H9 (cell line): ENCODE measurements around the gene TSPAN5. TPM values are rescaled to one million over a fixed set of nuclear protein-coding genes. Genes with fewer than 3 reads are reported as not detected.

Experiments
- DNase-seq: peaks from one replicate; pipeline ENCODE4 v3.0.0-alpha.2; 2017
- H2AFZ ChIP-seq: one replicate; pipeline ENCODE4 v1.6.1; 2013; ENCODE audit warnings: mild to moderate bottlenecking, low read length, control low read depth, moderate library complexity
- H2AK5ac ChIP-seq: 2 replicates; pipeline ENCODE4 v1.6.1; 2013; ENCODE audit warnings: low read length, control low read depth, mixed read lengths; ENCODE audit not compliant: insufficient read length
- H2BK120ac ChIP-seq: one replicate; pipeline ENCODE4 v1.6.1; 2013; ENCODE audit warnings: low read depth, mild to moderate bottlenecking, low read length, control low read depth, inconsistent platforms; ENCODE audit not compliant: poor library complexity, severe bottlenecking
- H2BK12ac ChIP-seq: 2 replicates; pipeline ENCODE4 v1.6.1; 2013; ENCODE audit warnings: low read length, control low read depth, mixed read lengths, low read depth; ENCODE audit not compliant: insufficient read length
- H2BK15ac ChIP-seq: 2 replicates; pipeline ENCODE4 v1.6.1; 2013; ENCODE audit warnings: low read depth, low read length, control low read depth
- H2BK20ac ChIP-seq: one replicate; pipeline ENCODE4 v1.6.1; 2013; ENCODE audit warnings: low read depth, mild to moderate bottlenecking, low read length, control low read depth, inconsistent platforms; ENCODE audit not compliant: poor library complexity, severe bottlenecking
- H2BK5ac ChIP-seq: 2 replicates; pipeline ENCODE4 v1.6.1; 2013; ENCODE audit warnings: low read length, control low read depth, mixed read lengths; ENCODE audit not compliant: insufficient read length
- H3K14ac ChIP-seq: 2 replicates; pipeline ENCODE4 v1.6.1; 2013; ENCODE audit warnings: low read length, control low read depth; ENCODE audit not compliant: insufficient read depth
- H3K18ac ChIP-seq: 2 replicates; pipeline ENCODE4 v1.6.1; 2013; ENCODE audit warnings: low read depth, mild to moderate bottlenecking, mixed read lengths, low read length, control low read depth; ENCODE audit not compliant: insufficient read length
- H3K23ac ChIP-seq: 2 replicates; pipeline ENCODE4 v1.6.1; 2013; ENCODE audit warnings: low read length, control low read depth, mixed read lengths, low read depth; ENCODE audit not compliant: insufficient read length
- H3K23me2 ChIP-seq: 2 replicates; pipeline ENCODE4 v1.6.1; 2013; ENCODE audit warnings: low read depth, mild to moderate bottlenecking, mixed read lengths, low read length, control low read depth; ENCODE audit not compliant: insufficient read length, poor library complexity, severe bottlenecking
- H3K27ac ChIP-seq: 2 replicates; pipeline ENCODE4 v1.5.1; 2013; ENCODE audit warnings: low read length, control low read depth, mixed read lengths, low read depth; ENCODE audit not compliant: insufficient read length
- H3K27me3 ChIP-seq: 2 replicates; pipeline ENCODE4 v1.6.1; 2013; ENCODE audit warnings: low read length, control low read depth, inconsistent platforms; ENCODE audit not compliant: insufficient read depth
- H3K4ac ChIP-seq: 2 replicates; pipeline ENCODE4 v1.6.1; 2013; ENCODE audit warnings: low read depth, mild to moderate bottlenecking, control low read depth, inconsistent platforms, low read length, moderate library complexity
- H3K4me1 ChIP-seq: 2 replicates; pipeline ENCODE4 v1.6.1; 2013; ENCODE audit warnings: low read length, control low read depth, inconsistent platforms; ENCODE audit not compliant: insufficient read depth
- H3K4me2 ChIP-seq: 2 replicates; pipeline ENCODE4 v1.6.1; 2013; ENCODE audit warnings: low read length, control low read depth, mixed read lengths; ENCODE audit not compliant: insufficient read length, insufficient read depth
- H3K56ac ChIP-seq: 2 replicates; pipeline ENCODE4 v1.6.1; 2013; ENCODE audit warnings: low read depth, mild to moderate bottlenecking, mixed read lengths, low read length, control low read depth; ENCODE audit not compliant: insufficient read length
- H3K79me1 ChIP-seq: 2 replicates; pipeline ENCODE4 v1.6.1; 2013; ENCODE audit warnings: low read depth, mild to moderate bottlenecking, moderate library complexity, low read length, control low read depth, inconsistent platforms; ENCODE audit not compliant: insufficient read depth, poor library complexity, severe bottlenecking
- H3K79me2 ChIP-seq: 2 replicates; pipeline ENCODE4 v1.6.1; 2013; ENCODE audit warnings: low read length, control low read depth, inconsistent platforms; ENCODE audit not compliant: insufficient read depth
- H3K9ac ChIP-seq: 2 replicates; pipeline ENCODE4 v1.6.1; 2013; ENCODE audit warnings: low read length, control low read depth, mixed read lengths; ENCODE audit not compliant: insufficient read length; ENCODE audit errors: extremely low read depth
- H3K9me3 ChIP-seq: one replicate; pipeline ENCODE4 v1.6.1; 2013; ENCODE audit warnings: low read depth, low read length, inconsistent platforms; ENCODE audit not compliant: control insufficient read depth
- H3T11ph ChIP-seq: one replicate; pipeline ENCODE4 v1.6.1; 2013; ENCODE audit warnings: mild to moderate bottlenecking, low read length, control low read depth, inconsistent platforms
- H4K20me1 ChIP-seq: one replicate; pipeline ENCODE4 v1.6.1; 2013; ENCODE audit not compliant: control insufficient read depth, insufficient read length, insufficient read depth
- H4K5ac ChIP-seq: 2 replicates; pipeline ENCODE4 v1.6.1; 2013; ENCODE audit warnings: low read depth, mild to moderate bottlenecking, mixed read lengths, low read length, control low read depth; ENCODE audit not compliant: insufficient read length
- H4K8ac ChIP-seq: replicated peaks from 2 replicates; pipeline ENCODE4 v1.6.1; 2013; ENCODE audit warnings: low read length, control low read depth, mixed read lengths, low read depth; ENCODE audit not compliant: insufficient read length
- H4K91ac ChIP-seq: 2 replicates; pipeline ENCODE4 v1.6.1; 2013; ENCODE audit warnings: low read depth, mild to moderate bottlenecking, moderate library complexity, mixed read lengths, low read length, control low read depth; ENCODE audit not compliant: insufficient read length
- H3K27ac Mint-ChIP-seq, 3 experiments: 2 replicates in 2 of 3; 3 replicates in 1 of 3; pipeline ENCODE4 v1.8.0; 2020 to 2021; ENCODE audit warnings: mixed read lengths in 3 of 3, mild to moderate bottlenecking in 1 of 3, moderate library complexity in 1 of 3
- H3K27me3 Mint-ChIP-seq: 2 replicates; pipeline ENCODE4 v1.8.0; 2021; ENCODE audit warnings: low read depth, mild to moderate bottlenecking, moderate library complexity, mixed read lengths
- H3K36me3 Mint-ChIP-seq, 3 experiments: 2 replicates in 2 of 3; 3 replicates in 1 of 3; pipeline ENCODE4 v1.8.0; 2020 to 2021; ENCODE audit warnings: low read depth in 3 of 3, mixed read lengths in 3 of 3; ENCODE audit not compliant: insufficient read depth in 1 of 3
- H3K4me1 Mint-ChIP-seq, 2 experiments: 2 replicates each; pipeline ENCODE4 v1.8.0; 2020; ENCODE audit warnings: mixed read lengths in 2 of 2
- H3K4me3 Mint-ChIP-seq, 2 experiments: 2 replicates in 1 of 2; 3 replicates in 1 of 2; pipeline ENCODE4 v1.8.0; 2020 to 2021; ENCODE audit warnings: mild to moderate bottlenecking in 2 of 2, mixed read lengths in 2 of 2, moderate library complexity in 1 of 2
- H3K9me3 Mint-ChIP-seq, 2 experiments: 2 replicates in 1 of 2; 3 replicates in 1 of 2; pipeline ENCODE4 v1.8.0; 2020; ENCODE audit warnings: mild to moderate bottlenecking in 2 of 2, mixed read lengths in 2 of 2, moderate library complexity in 1 of 2
- WGBS: extraction: QIAGEN DNeasy Blood & Tissue Kit; methylation state at CpG from one replicate; pipeline ENCODE4 v1.1.7; 2013; ENCODE audit warnings: missing lambda C conversion rate, low lambda C conversion rate, mixed read lengths; ENCODE audit not compliant: insufficient read length; ENCODE audit errors: extremely low coverage; 5-methylcytosine and 5-hydroxymethylcytosine counted together
- total RNA-seq: library from RNA; stranded (reverse); gene quantifications from 2 replicates; pipeline ENCODE4 v1.2.1, GENCODE V29; 2021
- TF ChIP-seq, protein P1 (sequence below): fragments of 200-600 bp; sonication (generic); conservative IDR thresholded peaks from 3 replicates; pipeline ENCODE4 v1.8.0; 2021; ENCODE audit warnings: antibody characterized with exemption, mild to moderate bottlenecking

The TSPAN5 gene
- total RNA-seq, 1 experiment from 2014 or later: 7.0 TPM

DNA sequence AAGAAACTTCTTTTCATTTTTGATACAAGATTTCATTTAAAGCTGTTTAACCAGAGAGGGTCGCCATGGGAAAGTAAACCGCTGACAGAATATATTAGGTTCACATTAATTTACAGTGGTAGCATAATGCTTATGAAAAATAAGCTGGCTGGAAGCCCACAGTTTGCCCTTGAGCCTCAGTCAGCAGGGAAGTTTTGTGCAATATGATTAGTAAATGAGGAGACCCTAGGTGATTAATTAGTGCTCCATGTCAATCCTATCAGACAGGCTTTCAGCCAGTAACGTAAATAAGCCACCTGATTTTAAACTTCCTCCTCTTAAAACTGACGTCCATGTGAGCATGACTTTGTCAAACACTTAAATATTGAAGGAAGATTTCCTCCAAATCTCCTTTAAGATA is 134.2 kb downstream of the TSPAN5 start:
- H3K4me1 Mint-ChIP-seq: peaks cover 8 to 11% of the 10 kb centered on the region in 2 experiments
- no peak overlapping the region for H2AK5ac ChIP-seq

More for the DNA sequence above, 134.2 kb downstream of the TSPAN5 start:
- Histone ChIP-seq H3K9ac (no peak overlapping the region), H3K27ac (no peak overlapping the region), H3K14ac (no peak overlapping the region), H2BK12ac (no peak overlapping the region), H2AFZ (no peak overlapping the region), H3K27me3 (no peaks in the 10 kb centered on the region), H2BK20ac (no peak overlapping the region), H3K18ac (no peak overlapping the region), H2BK120ac (no peak overlapping the region), H3T11ph (no peak overlapping the region), H3K4ac (no peak overlapping the region), H4K5ac (no peak overlapping the region), H4K8ac (no peak overlapping the region), H3K23me2 (no peaks in the 10 kb centered on the region), H4K91ac (no peak overlapping the region), H3K9me3 (no peaks in the 10 kb centered on the region), H3K4me1 (no peaks in the 10 kb centered on the region; the same call in 1 of the 2 replicates), H2BK15ac (no peak overlapping the region), H2BK5ac (no peak overlapping the region), H3K79me1 (peaks cover 2% of the 10 kb centered on the region), H3K4me2 (no peak overlapping the region), H3K23ac (no peak overlapping the region), H3K56ac (no peak overlapping the region), H3K79me2 (no peaks in the 10 kb centered on the region), H4K20me1 (no peaks in the 10 kb centered on the region)
- no CpG with 5 or more reads among the region's 4 CpGs for WGBS
- no peak overlapping the region; a peak in 1 of 7 replicates for H3K27ac Mint-ChIP-seq
- no peak for DNase-seq
- no peaks in the 10 kb centered on the region for H3K36me3 Mint-ChIP-seq
- H3K4me3 Mint-ChIP-seq: no peak overlapping the region
- TF ChIP-seq, protein P1, sequence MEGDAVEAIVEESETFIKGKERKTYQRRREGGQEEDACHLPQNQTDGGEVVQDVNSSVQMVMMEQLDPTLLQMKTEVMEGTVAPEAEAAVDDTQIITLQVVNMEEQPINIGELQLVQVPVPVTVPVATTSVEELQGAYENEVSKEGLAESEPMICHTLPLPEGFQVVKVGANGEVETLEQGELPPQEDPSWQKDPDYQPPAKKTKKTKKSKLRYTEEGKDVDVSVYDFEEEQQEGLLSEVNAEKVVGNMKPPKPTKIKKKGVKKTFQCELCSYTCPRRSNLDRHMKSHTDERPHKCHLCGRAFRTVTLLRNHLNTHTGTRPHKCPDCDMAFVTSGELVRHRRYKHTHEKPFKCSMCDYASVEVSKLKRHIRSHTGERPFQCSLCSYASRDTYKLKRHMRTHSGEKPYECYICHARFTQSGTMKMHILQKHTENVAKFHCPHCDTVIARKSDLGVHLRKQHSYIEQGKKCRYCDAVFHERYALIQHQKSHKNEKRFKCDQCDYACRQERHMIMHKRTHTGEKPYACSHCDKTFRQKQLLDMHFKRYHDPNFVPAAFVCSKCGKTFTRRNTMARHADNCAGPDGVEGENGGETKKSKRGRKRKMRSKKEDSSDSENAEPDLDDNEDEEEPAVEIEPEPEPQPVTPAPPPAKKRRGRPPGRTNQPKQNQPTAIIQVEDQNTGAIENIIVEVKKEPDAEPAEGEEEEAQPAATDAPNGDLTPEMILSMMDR: no peak
- H3K9me3 Mint-ChIP-seq: no peaks in the 10 kb centered on the region; a peak in 1 of 5 replicates
- H3K27me3 Mint-ChIP-seq: no peaks in the 10 kb centered on the region
